Activated CD4-positive, alpha-beta T cell treated with anti-CD3 and anti-CD28 coated beads for 1 hour (primary cell): ENCODE measurements around the gene KXD1.
A peak's percentile ranks its signal among the peaks of the same experiment; 100 is the strongest.
"Not testable (repeated sequence)": the region's sequence is repeated elsewhere in the genome, so short reads cannot be mapped to it uniquely, and the experiment has no call there.

Experiments used
- DNase-seq: peaks from one replicate; pipeline ENCODE4 v3.0.0-alpha.2; 2020

The KXD1 gene

GRCh38 chr19:18587561-18587960, 29.9 kb downstream of the KXD1 start:
- no peak for DNase-seq

GRCh38 chr19:18587962-18588610, 30.4 kb downstream of the KXD1 start:
- no peak for DNase-seq

GRCh38 chr19:18588611-18589379, 31.1 kb downstream of the KXD1 start, which contains the start of gene REX1BD:
Gene REX1BD (plus strand): TSS chr19:18588798. CDS start chr19:18588802, 4 bp downstream.
- peak; percentile 83 for DNase-seq

GRCh38 chr19:18589380-18590272, 32.0 kb downstream of the KXD1 start:
- peak; percentile 56 for DNase-seq

- no peak for DNase-seq
Observed at GRCh38 chr19:18590273-18591272, 32.9 kb downstream of the KXD1 start.

GRCh38 chr19:18591735-18592385, 34.2 kb downstream of the KXD1 start:
- no peak for DNase-seq

GRCh38 chr19:18592732-18593131, 35.1 kb downstream of the KXD1 start:
- DNase-seq, result not testable (repeated sequence)

GRCh38 chr19:18593367-18594095, 35.9 kb downstream of the KXD1 start:
- DNase-seq, result no peak

- DNase-seq, result peak; percentile 65
Observed at GRCh38 chr19:18594096-18594823, 36.6 kb downstream of the KXD1 start.

- no peak for DNase-seq
Observed at GRCh38 chr19:18594824-18595373, 37.2 kb downstream of the KXD1 start.

- no peak for DNase-seq
Observed at GRCh38 chr19:18595475-18595874, 37.8 kb downstream of the KXD1 start.

- DNase-seq, result no peak
Observed at GRCh38 chr19:18596752-18597157, 39.1 kb downstream of the KXD1 start.

GRCh38 chr19:18597809-18598660, 40.4 kb downstream of the KXD1 start:
- no peak for DNase-seq

- no peak for DNase-seq
Observed at GRCh38 chr19:18599485-18599884, 41.8 kb downstream of the KXD1 start.

- not testable (repeated sequence) for DNase-seq
Observed at GRCh38 chr19:18600692-18601397, 43.2 kb downstream of the KXD1 start.

GRCh38 chr19:18601875-18602274, 44.2 kb downstream of the KXD1 start:
- no peak for DNase-seq

GRCh38 chr19:18603255-18603957, 45.7 kb downstream of the KXD1 start:
- DNase-seq, result no peak
